Gastrocnemius medialis (tissue), 4 donors: Measurements from ENCODE around the gene LCE3C. TPM values are rescaled to one million over a fixed set of nuclear protein-coding genes. Genes with fewer than 3 reads are reported as not detected.

ENCODE experiments used
- ATAC-seq, 2 donors: fragments of 150-250 bp; one replicate each; pipeline ENCODE4 v1.9.1; 2016
- DNase-seq, 2 donors: peaks; one replicate each; pipeline ENCODE4 v3.0.0-alpha.2; 2019
- H3K27ac ChIP-seq, 4 donors: fragments of 200-600 bp; sonication (generic); 1 replicate in 1 of 4; 2 replicates in 3 of 4; pipeline ENCODE4 v1.5.1; 2016 to 2018; ENCODE audit warnings: mild to moderate bottlenecking in 2 of 4, moderate library complexity in 1 of 4
- H3K27me3 ChIP-seq, 3 donors: fragments of 200-600 bp; sonication (generic) in 2 of 3; 1 replicate in 1 of 3; 2 replicates in 2 of 3; pipeline versions ENCODE4 v1.5.1 to v1.6.0; 2016 to 2019; ENCODE audit warnings: mild to moderate bottlenecking in 1 of 3, moderate library complexity in 1 of 3
- H3K36me3 ChIP-seq, 2 donors: fragments of 200-600 bp; sonication (generic) in 1 of 2; one replicate each; pipeline ENCODE4 v1.5.1; 2017 to 2018
- H3K4me1 ChIP-seq, 2 donors: fragments of 200-600 bp; sonication (generic) in 1 of 2; one replicate each; pipeline ENCODE4 v1.5.1; 2016 to 2017; ENCODE audit warnings: mild to moderate bottlenecking in 2 of 2
- H3K4me3 ChIP-seq, 4 donors: fragments of 200-600 bp; sonication (generic) in 3 of 4; 1 replicate in 1 of 4; 2 replicates in 3 of 4; pipeline ENCODE4 v1.5.1; 2016 to 2019; ENCODE audit warnings: mild to moderate bottlenecking in 2 of 4
- H3K9me3 ChIP-seq, 3 donors: fragments of 200-600 bp; sonication (generic) in 2 of 3; 1 replicate in 1 of 3; 2 replicates in 2 of 3; pipeline ENCODE4 v1.5.1; 2016 to 2019
- POLR2A ChIP-seq, 2 donors: fragments of 450-650 bp; IDR thresholded peaks; one replicate each; pipeline ENCODE4 v1.6.1; 2017; ENCODE audit warnings: antibody characterized with exemption in 2 of 2, mild to moderate bottlenecking in 2 of 2, moderate library complexity in 2 of 2
- in situ Hi-C, 4 donors: fragments of 200-750 bp; cut with MboI; loops; one replicate each; pipeline versions ENCODE4 v1.15.0 to v1.8.0; 2017; ENCODE audit warnings: low sequenced_read_pairs in 4 of 4
- intact Hi-C: fragments of 100-400 bp; cut with DNase I; formaldehyde crosslinking; loops from one replicate; pipeline ENCODE4 v1.15.1; 2023; ENCODE audit warnings: low total_unique reads
- total RNA-seq, 4 donors: library from RNA; depleted of rRNA; stranded (reverse); fragments of >200 nt; gene quantifications; one replicate each; pipeline versions ENCODE4 v1.1.0 to v1.2.3, GENCODE V29; 2016
- TF ChIP-seq, protein P1 (sequence below), 5 experiments: fragments of 450-650 bp in 3 of 5; fragments of 200-600 bp in 2 of 5; sonication (generic) in 2 of 5; IDR thresholded peaks in 4 of 5; conservative IDR thresholded peaks in 1 of 5; 1 replicate in 4 of 5; 2 replicates in 1 of 5; pipeline ENCODE4 v1.5.1; 2016 to 2019; ENCODE audit warnings: antibody characterized with exemption in 5 of 5, mild to moderate bottlenecking in 3 of 5, moderate library complexity in 3 of 5

The LCE3C gene
- total RNA-seq, 4 donors from 2014 or later, result not detected

DNA sequence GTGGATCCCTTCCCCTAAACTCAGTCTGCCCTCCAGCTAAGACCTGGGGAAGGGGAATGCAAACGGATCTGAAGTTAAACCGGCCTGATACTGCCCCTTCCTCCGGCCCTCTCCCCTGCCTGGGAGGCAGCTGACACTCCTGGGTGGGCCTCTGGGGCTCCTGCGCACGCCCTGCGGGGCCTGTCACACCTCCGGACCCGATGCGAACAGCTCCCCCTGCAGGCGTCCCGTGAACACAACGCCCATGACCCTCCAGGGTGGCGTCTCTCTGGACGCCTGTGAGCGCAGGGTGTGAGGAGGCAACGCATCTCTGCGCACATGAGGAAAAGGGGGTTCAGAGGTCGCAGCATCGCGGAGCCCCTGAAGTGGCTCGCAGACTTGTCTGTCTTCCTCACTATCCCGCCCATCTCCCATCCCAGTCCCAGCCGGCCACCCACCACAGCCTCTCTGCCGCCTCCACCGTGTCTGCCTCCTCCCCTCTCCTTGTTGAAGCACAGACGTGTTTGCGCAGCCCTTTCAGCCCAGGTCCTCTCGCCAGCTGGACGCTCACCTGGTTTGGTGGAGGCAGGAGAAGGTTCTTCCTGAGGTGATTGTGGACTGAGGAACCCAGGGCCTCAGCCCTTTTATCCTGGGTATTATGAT lies 23.3 kb downstream of the LCE3C start:
- H3K9me3 ChIP-seq, result no peaks in the 10 kb centered on the region
- no peak for DNase-seq
- in situ Hi-C loops (loop anchor here in 1 of 4 donors (10.0 kb wide), 1 partner anchor 49 kb away; no protein-coding TSS in a partner anchor), intact Hi-C loops (no loop called here)
- TF ChIP-seq, protein P1, sequence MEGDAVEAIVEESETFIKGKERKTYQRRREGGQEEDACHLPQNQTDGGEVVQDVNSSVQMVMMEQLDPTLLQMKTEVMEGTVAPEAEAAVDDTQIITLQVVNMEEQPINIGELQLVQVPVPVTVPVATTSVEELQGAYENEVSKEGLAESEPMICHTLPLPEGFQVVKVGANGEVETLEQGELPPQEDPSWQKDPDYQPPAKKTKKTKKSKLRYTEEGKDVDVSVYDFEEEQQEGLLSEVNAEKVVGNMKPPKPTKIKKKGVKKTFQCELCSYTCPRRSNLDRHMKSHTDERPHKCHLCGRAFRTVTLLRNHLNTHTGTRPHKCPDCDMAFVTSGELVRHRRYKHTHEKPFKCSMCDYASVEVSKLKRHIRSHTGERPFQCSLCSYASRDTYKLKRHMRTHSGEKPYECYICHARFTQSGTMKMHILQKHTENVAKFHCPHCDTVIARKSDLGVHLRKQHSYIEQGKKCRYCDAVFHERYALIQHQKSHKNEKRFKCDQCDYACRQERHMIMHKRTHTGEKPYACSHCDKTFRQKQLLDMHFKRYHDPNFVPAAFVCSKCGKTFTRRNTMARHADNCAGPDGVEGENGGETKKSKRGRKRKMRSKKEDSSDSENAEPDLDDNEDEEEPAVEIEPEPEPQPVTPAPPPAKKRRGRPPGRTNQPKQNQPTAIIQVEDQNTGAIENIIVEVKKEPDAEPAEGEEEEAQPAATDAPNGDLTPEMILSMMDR (IDR thresholded peaks at IDR 0.05 in 4 of 5, conservative IDR thresholded peaks at IDR 0.05 in 1 of 5), result no peak
- no peak for TF ChIP-seq POLR2A (IDR thresholded peaks at IDR 0.05)
- H3K4me3 ChIP-seq, result no peak overlapping the region
- H3K36me3 ChIP-seq, result no peaks in the 10 kb centered on the region
- no peaks in the 10 kb centered on the region for H3K4me1 ChIP-seq
- H3K27ac ChIP-seq, result no peak overlapping the region
- no peaks in the 10 kb centered on the region for H3K27me3 ChIP-seq
- ATAC-seq, result no peak

DNA sequence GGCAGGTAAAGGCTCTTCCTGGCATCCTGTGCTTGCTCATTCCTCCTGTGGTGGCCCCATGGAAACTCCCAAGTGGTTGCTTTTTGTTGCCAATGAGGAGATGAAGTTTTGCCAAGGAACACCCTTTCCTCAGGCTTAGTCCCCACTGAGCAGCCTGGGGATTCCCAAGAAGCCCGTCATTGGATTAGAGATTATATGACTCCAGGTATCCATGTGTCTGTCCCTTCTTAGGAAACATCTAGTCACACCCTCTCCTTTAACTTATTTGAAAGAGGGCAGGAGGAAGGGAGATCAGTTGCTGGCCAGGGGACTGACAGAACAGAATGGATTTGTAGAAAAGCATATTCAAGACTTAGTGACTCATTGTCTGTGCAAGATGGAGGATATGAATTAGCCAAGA lies 26.7 kb downstream of the LCE3C start:
- DNase-seq (no peak), ATAC-seq (no peak)
- no peak overlapping the region for H3K27ac ChIP-seq
- H3K36me3 ChIP-seq, result no peaks in the 10 kb centered on the region
- in situ Hi-C loops, result loop anchor here in 1 of 4 donors (10.0 kb wide), 1 partner anchor 52 kb away; no protein-coding TSS in a partner anchor
- H3K4me3 ChIP-seq, result no peak overlapping the region
- H3K9me3 ChIP-seq, result no peaks in the 10 kb centered on the region
- H3K27me3 ChIP-seq, result no peaks in the 10 kb centered on the region
- intact Hi-C loops, result no loop called here
- no peaks in the 10 kb centered on the region for H3K4me1 ChIP-seq
- no peak for TF ChIP-seq POLR2A (IDR thresholded peaks at IDR 0.05)
- TF ChIP-seq, protein P1 (IDR thresholded peaks at IDR 0.05 in 4 of 5, conservative IDR thresholded peaks at IDR 0.05 in 1 of 5), result no peak

DNA sequence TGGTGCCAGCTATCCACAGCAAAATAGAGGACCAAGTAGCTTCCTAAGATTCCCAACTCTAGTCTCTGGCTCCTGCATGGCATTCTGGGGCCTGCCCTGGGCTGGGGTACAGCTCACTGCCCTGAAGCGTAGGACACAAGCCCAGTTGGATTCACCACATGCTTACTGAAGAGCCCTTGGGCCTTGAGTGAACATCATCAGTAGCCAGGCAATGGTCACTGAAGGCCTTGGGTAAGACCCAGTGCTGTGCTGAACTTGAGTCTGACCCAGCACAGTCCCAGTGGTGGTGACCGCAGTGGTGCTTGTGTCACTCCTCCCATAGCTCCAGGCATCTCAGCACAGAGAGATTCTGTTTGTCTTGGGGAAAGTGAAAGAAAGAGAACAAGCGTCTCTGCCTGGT lies 30.6 kb downstream of the LCE3C start:
- intact Hi-C loops (no loop called here), in situ Hi-C loops (no loop called here)
- ATAC-seq, result no peak
- Histone ChIP-seq H3K27ac (no peak overlapping the region), H3K9me3 (no peaks in the 10 kb centered on the region), H3K27me3 (no peaks in the 10 kb centered on the region), H3K4me3 (no peak overlapping the region), H3K36me3 (no peaks in the 10 kb centered on the region), H3K4me1 (no peaks in the 10 kb centered on the region)
- TF ChIP-seq, protein P1 (IDR thresholded peaks at IDR 0.05 in 4 of 5, conservative IDR thresholded peaks at IDR 0.05 in 1 of 5), result no peak
- no peak for TF ChIP-seq POLR2A (IDR thresholded peaks at IDR 0.05)
- DNase-seq, result no peak

DNA sequence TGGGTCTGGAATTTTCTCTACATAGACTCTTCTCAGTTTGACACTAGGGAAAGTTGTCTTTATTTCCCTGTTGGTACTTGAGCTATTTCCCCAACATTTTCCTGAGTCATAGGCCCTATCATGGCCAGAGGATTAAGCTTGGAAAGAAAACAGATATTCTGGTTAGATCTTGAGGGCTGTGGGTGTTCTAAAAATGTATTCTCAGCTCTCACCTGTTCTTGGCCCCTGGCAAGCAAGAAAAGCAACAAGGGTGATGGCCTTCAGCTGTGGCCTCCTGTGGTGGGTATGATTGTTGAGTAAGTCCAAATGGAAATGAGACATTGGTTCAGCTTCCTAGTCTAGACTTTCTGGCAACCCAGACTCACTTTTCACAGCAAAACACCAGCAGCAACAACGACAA lies 40.3 kb downstream of the LCE3C start:
- H3K27ac ChIP-seq, result no peak overlapping the region
- no peaks in the 10 kb centered on the region for H3K27me3 ChIP-seq
- DNase-seq (no peak), ATAC-seq (no peak)
- no peak for TF ChIP-seq POLR2A (IDR thresholded peaks at IDR 0.05)
- TF ChIP-seq, protein P1 (IDR thresholded peaks at IDR 0.05 in 4 of 5, conservative IDR thresholded peaks at IDR 0.05 in 1 of 5), result no peak
- in situ Hi-C loops, result no loop called here
- no peaks in the 10 kb centered on the region for H3K4me1 ChIP-seq
- no peaks in the 10 kb centered on the region for H3K9me3 ChIP-seq
- H3K36me3 ChIP-seq, result no peaks in the 10 kb centered on the region
- H3K4me3 ChIP-seq, result no peak overlapping the region
- intact Hi-C loops, result no loop called here

DNA sequence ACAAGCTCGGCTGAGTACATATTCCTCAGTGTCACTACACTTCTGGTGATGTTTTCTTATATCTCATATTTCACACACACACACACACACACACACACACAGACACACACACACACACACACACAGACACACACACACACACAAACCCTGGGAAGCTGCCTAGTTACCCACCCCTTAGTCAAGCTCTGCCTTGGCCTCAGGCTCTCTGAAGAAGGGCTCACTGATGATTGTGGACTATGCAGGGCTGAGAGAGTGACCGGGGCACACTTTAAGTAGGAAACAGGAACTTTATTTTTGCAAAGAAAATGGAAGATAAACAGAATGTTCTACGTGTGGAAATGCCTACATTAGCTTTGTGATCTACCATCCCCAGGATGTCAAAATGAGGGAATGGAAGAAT lies 43.9 kb downstream of the LCE3C start:
- TF ChIP-seq, protein P1 (IDR thresholded peaks at IDR 0.05 in 4 of 5, conservative IDR thresholded peaks at IDR 0.05 in 1 of 5), result no peak
- H3K36me3 ChIP-seq, result no peaks in the 10 kb centered on the region
- ATAC-seq (no peak), DNase-seq (no peak)
- no peak overlapping the region for H3K27ac ChIP-seq
- in situ Hi-C loops (no loop called here), intact Hi-C loops (no loop called here)
- H3K27me3 ChIP-seq, result no peaks in the 10 kb centered on the region
- H3K4me3 ChIP-seq, result no peak overlapping the region
- H3K9me3 ChIP-seq, result no peaks in the 10 kb centered on the region
- H3K4me1 ChIP-seq, result no peaks in the 10 kb centered on the region
